Urothelium cell line (cell line): ENCODE results near the gene GRID2.

Experiments used
- DNase-seq: peaks from one replicate; pipeline ENCODE4 v3.0.0; 2011; ENCODE audit warnings: low spot score, mixed read lengths
- FAIRE-seq: peaks from 2 replicates; lab custom pipeline; 2011; peaks lifted over from hg19 to GRCh38; lab: Jason Lieb, UNC

Gene GRID2

GRCh38 chr4:93710101-93710846 lies 1406.5 kb downstream of the GRID2 start:
- FAIRE-seq (no peak), DNase-seq (no peak)

GRCh38 chr4:93710847-93711430 lies 1407.2 kb downstream of the GRID2 start:
- FAIRE-seq (no peak), DNase-seq (no peak)

GRCh38 chr4:93718233-93718632 lies 1414.5 kb downstream of the GRID2 start:
- DNase-seq (no peak), FAIRE-seq (no peak)

- no peak for FAIRE-seq
These were observed 1415.8 kb downstream of the GRID2 start for GRCh38 chr4:93719552-93719951.

GRCh38 chr4:93722446-93722845 lies 1418.7 kb downstream of the GRID2 start:
- DNase-seq (no peak), FAIRE-seq (no peak)

More at GRCh38 chr4:93719552-93719951, 1415.8 kb downstream of the GRID2 start:
- DNase-seq, result no peak

- DNase-seq (no peak), FAIRE-seq (no peak)
These were observed 1426.5 kb downstream of the GRID2 start for GRCh38 chr4:93730251-93730650.

GRCh38 chr4:93730760-93731159 lies 1427.0 kb downstream of the GRID2 start:
- no peak for FAIRE-seq
- no peak for DNase-seq

GRCh38 chr4:93731456-93731855 lies 1427.7 kb downstream of the GRID2 start:
- no peak for FAIRE-seq
- peak; percentile 21 for DNase-seq

- no peak for DNase-seq
- FAIRE-seq, result no peak
These were observed 1428.7 kb downstream of the GRID2 start for GRCh38 chr4:93732509-93732908.

- no peak for FAIRE-seq
- DNase-seq, result no peak
These were observed 1437.1 kb downstream of the GRID2 start for GRCh38 chr4:93740890-93741289.

GRCh38 chr4:93743022-93743421 lies 1439.3 kb downstream of the GRID2 start:
- FAIRE-seq (no peak), DNase-seq (no peak)

- DNase-seq (no peak), FAIRE-seq (no peak)
These were observed 1439.9 kb downstream of the GRID2 start for GRCh38 chr4:93743635-93744034.

GRCh38 chr4:93744961-93745360 lies 1441.2 kb downstream of the GRID2 start:
- FAIRE-seq, result no peak
- no peak for DNase-seq

GRCh38 chr4:93746031-93746430 lies 1442.3 kb downstream of the GRID2 start:
- FAIRE-seq, result no peak
- no peak for DNase-seq

- DNase-seq (no peak), FAIRE-seq (no peak)
These were observed 1443.5 kb downstream of the GRID2 start for GRCh38 chr4:93747220-93747619.

- no peak for FAIRE-seq
- DNase-seq, result no peak
These were observed 1444.9 kb downstream of the GRID2 start for GRCh38 chr4:93748373-93749291.

- FAIRE-seq (no peak), DNase-seq (no peak)
These were observed 1445.6 kb downstream of the GRID2 start for GRCh38 chr4:93749292-93749761.

GRCh38 chr4:93751411-93751810 lies 1447.6 kb downstream of the GRID2 start:
- DNase-seq, result no peak
- no peak for FAIRE-seq

- DNase-seq, result no peak
- FAIRE-seq, result no peak
These were observed 1452.3 kb downstream of the GRID2 start for GRCh38 chr4:93756101-93756500.

- DNase-seq (no peak), FAIRE-seq (no peak)
These were observed 1455.7 kb downstream of the GRID2 start for GRCh38 chr4:93759506-93759905.

- DNase-seq (no peak), FAIRE-seq (no peak)
These were observed 1456.5 kb downstream of the GRID2 start for GRCh38 chr4:93760284-93760683.
